ENCODE results near the gene KCNT2. TPM values are rescaled to one million over a fixed set of nuclear protein-coding genes. Genes with fewer than 3 reads are reported as not detected.

Gene KCNT2
- total RNA-seq, 1 experiment from 2014 or later, result not detected

- CTCF ChIA-PET, result no interaction called here
Observed at GRCh38 chr1:196410768-196411167, 197.5 kb downstream of the KCNT2 start.

More at GRCh38 chr1:196410768-196411167, 197.5 kb downstream of the KCNT2 start:
- no peak overlapping the region for H3K4me2 ChIP-seq (ENCODE audit: low read length)
- no peaks in the 10 kb centered on the region for H4K20me1 ChIP-seq (ENCODE audit: insufficient read depth)
- intact Hi-C loops (cut with micrococcal nuclease), result loop anchor here (10.0 kb wide), 1 partner anchor 56 kb away; no protein-coding TSS in a partner anchor
- H3K9me2 ChIP-seq (ENCODE audit: insufficient read depth), result no peaks in the 10 kb centered on the region
- H3K79me2 ChIP-seq (ENCODE audit: insufficient read depth, low read length), result no peaks in the 10 kb centered on the region
- ChIA-PET RAD21 (ENCODE audit: low non-redundant PET in 1 of 2, low total read pairs in 2 of 2, uncharacterized antibody in 2 of 2, unreplicated experiment in 2 of 2) (interaction anchor here in 1 of 2 experiments (0.7 kb wide), 1 partner anchor 560 kb away, joined by 6 read pairs; no protein-coding TSS in a partner anchor), POLR2A (no interaction called here)
- no peaks in the 10 kb centered on the region for H3K27me3 ChIP-seq (ENCODE audit: insufficient read depth, low read length)
- no peaks in the 10 kb centered on the region for H3K9me3 ChIP-seq (ENCODE audit: control insufficient read depth in 1 of 2, insufficient read depth in 1 of 2, low read depth in 1 of 2, low read length in 2 of 2)
- no peak overlapping the region for H3K9ac ChIP-seq (ENCODE audit: low read length)
- TF ChIP-seq SIN3A (IDR thresholded peaks at IDR 0.05; ENCODE audit: low read depth), result no peak
- TF ChIP-seq EZH2phosphoT487 (IDR thresholded peaks at IDR 0.05; ENCODE audit: borderline replicate concordance), result no peak
- TF ChIP-seq POLR2A (IDR thresholded peaks at IDR 0.05; ENCODE audit: borderline replicate concordance, extremely low read depth, insufficient read depth, insufficient read length), result no peak
- no peak for TF ChIP-seq ZFX (IDR thresholded peaks at IDR 0.05)
- TF ChIP-seq YY1 (IDR thresholded peaks at IDR 0.05; ENCODE audit: extremely low read depth, insufficient replicate concordance, low read depth, low read length), result no peak
- TF ChIP-seq RAD21 (IDR thresholded peaks at IDR 0.05; ENCODE audit: low read depth), result no peak
- TF ChIP-seq MAX (IDR thresholded peaks at IDR 0.05), result no peak
- no peak for TF ChIP-seq CBX3 (IDR thresholded peaks at IDR 0.05; ENCODE audit: low read depth)
- no peak for TF ChIP-seq EGR1 (IDR thresholded peaks at IDR 0.05; ENCODE audit: low read depth)
- TF ChIP-seq, protein P1, sequence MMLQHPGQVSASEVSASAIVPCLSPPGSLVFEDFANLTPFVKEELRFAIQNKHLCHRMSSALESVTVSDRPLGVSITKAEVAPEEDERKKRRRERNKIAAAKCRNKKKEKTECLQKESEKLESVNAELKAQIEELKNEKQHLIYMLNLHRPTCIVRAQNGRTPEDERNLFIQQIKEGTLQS (IDR thresholded peaks at IDR 0.05), result no peak
- TF ChIP-seq, protein P2, sequence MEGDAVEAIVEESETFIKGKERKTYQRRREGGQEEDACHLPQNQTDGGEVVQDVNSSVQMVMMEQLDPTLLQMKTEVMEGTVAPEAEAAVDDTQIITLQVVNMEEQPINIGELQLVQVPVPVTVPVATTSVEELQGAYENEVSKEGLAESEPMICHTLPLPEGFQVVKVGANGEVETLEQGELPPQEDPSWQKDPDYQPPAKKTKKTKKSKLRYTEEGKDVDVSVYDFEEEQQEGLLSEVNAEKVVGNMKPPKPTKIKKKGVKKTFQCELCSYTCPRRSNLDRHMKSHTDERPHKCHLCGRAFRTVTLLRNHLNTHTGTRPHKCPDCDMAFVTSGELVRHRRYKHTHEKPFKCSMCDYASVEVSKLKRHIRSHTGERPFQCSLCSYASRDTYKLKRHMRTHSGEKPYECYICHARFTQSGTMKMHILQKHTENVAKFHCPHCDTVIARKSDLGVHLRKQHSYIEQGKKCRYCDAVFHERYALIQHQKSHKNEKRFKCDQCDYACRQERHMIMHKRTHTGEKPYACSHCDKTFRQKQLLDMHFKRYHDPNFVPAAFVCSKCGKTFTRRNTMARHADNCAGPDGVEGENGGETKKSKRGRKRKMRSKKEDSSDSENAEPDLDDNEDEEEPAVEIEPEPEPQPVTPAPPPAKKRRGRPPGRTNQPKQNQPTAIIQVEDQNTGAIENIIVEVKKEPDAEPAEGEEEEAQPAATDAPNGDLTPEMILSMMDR (IDR thresholded peaks at IDR 0.05 in 2 of 3, conservative IDR thresholded peaks at IDR 0.05 in 1 of 3; ENCODE audit: borderline replicate concordance in 1 of 3, insufficient read depth in 1 of 3, low read depth in 2 of 3, low read length in 2 of 3), result no peak
- TF ChIP-seq, protein P3, sequence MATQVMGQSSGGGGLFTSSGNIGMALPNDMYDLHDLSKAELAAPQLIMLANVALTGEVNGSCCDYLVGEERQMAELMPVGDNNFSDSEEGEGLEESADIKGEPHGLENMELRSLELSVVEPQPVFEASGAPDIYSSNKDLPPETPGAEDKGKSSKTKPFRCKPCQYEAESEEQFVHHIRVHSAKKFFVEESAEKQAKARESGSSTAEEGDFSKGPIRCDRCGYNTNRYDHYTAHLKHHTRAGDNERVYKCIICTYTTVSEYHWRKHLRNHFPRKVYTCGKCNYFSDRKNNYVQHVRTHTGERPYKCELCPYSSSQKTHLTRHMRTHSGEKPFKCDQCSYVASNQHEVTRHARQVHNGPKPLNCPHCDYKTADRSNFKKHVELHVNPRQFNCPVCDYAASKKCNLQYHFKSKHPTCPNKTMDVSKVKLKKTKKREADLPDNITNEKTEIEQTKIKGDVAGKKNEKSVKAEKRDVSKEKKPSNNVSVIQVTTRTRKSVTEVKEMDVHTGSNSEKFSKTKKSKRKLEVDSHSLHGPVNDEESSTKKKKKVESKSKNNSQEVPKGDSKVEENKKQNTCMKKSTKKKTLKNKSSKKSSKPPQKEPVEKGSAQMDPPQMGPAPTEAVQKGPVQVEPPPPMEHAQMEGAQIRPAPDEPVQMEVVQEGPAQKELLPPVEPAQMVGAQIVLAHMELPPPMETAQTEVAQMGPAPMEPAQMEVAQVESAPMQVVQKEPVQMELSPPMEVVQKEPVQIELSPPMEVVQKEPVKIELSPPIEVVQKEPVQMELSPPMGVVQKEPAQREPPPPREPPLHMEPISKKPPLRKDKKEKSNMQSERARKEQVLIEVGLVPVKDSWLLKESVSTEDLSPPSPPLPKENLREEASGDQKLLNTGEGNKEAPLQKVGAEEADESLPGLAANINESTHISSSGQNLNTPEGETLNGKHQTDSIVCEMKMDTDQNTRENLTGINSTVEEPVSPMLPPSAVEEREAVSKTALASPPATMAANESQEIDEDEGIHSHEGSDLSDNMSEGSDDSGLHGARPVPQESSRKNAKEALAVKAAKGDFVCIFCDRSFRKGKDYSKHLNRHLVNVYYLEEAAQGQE (IDR thresholded peaks at IDR 0.05; ENCODE audit: low read depth), result no peak
- no peak for TF ChIP-seq ZBTB33 (IDR thresholded peaks at IDR 0.05; ENCODE audit: extremely low read depth, insufficient replicate concordance, low read length)
- ATAC-seq, result no peak
- no peak overlapping the region for H2AFZ ChIP-seq (ENCODE audit: low read depth, low read length, poor library complexity, severe bottlenecking)
- no peaks in the 10 kb centered on the region for H3K4me1 ChIP-seq (ENCODE audit: control insufficient read depth in 1 of 2, insufficient read depth in 2 of 2, low read length in 2 of 2)
- no peak for DNase-seq (ENCODE audit: low read depth, low spot score)
- BruUV-seq (replicated peaks), result no TSS peak
- H3K27ac ChIP-seq (ENCODE audit: low read depth, low read length), result no peak overlapping the region
- no peaks in the 10 kb centered on the region for H3K36me3 ChIP-seq (ENCODE audit: control insufficient read depth in 1 of 2, insufficient read depth in 2 of 2, low read length in 2 of 2)
- H3K4me3 ChIP-seq (replicated peaks in 1 of 2; ENCODE audit: low read depth in 1 of 2, low read length in 2 of 2), result no peak overlapping the region

All from HCT116 (cell line).